IMR-90 (cell line): Measurements from ENCODE around the gene TAPT1. TPM values are rescaled to one million over a fixed set of nuclear protein-coding genes. Genes with fewer than 3 reads are reported as not detected.

Experiments
- ATAC-seq: fragments of 200-7000 bp; cut with Tn5 transposase; 2 replicates; pipeline ENCODE4 v1.9.1; 2020; ENCODE audit warnings: low read depth, mild to moderate bottlenecking, moderate library complexity
- BruUV-seq: library from RNA; stranded (reverse); fragments of 400-500 nt; replicated peaks from 2 replicates; lab custom pipeline; 2021; lab: Mats Ljungman, UMichigan
- CTCF ChIA-PET: fragments of 300-600 bp; formaldehyde crosslinking; extraction: SDS; loops from one replicate; lab custom pipeline; 2021; ENCODE audit warnings: antibody characterized with exemption; lab: Yijun Ruan, JAX
- POLR2A ChIA-PET: fragments of 300-600 bp; sonication (Branson Sonifier 250); formaldehyde crosslinking; loops from one replicate; lab custom pipeline; 2022; ENCODE audit warnings: antibody characterized with exemption; ENCODE audit not compliant: unreplicated experiment; lab: Charles Lee
- DNase-seq: peaks from one replicate; pipeline ENCODE4 v3.0.0; 2013
- H2AFZ ChIP-seq: replicated peaks from 2 replicates; pipeline ENCODE3; 2013; ENCODE audit warnings: low read length, mild to moderate bottlenecking; ENCODE audit not compliant: poor library complexity
- H2AK5ac ChIP-seq: 2 replicates; pipeline ENCODE4 v1.6.1; 2013; ENCODE audit warnings: low read depth, low read length, inconsistent platforms
- H2AK9ac ChIP-seq: replicated peaks from 2 replicates; pipeline ENCODE3; 2013; ENCODE audit warnings: mild to moderate bottlenecking, low read depth, low read length, moderate library complexity; ENCODE audit not compliant: poor library complexity
- H2BK120ac ChIP-seq: 2 replicates; pipeline ENCODE4 v1.6.1; 2013; ENCODE audit warnings: low read depth, low read length, inconsistent platforms
- H2BK15ac ChIP-seq: 3 replicates; pipeline ENCODE4 v1.6.1; 2013; ENCODE audit warnings: low read depth, low read length, inconsistent platforms
- H2BK20ac ChIP-seq: 2 replicates; pipeline ENCODE4 v1.6.1; 2013; ENCODE audit warnings: low read depth, mild to moderate bottlenecking, inconsistent platforms, low read length, moderate library complexity
- H2BK5ac ChIP-seq: 2 replicates; pipeline ENCODE4 v1.6.1; 2013; ENCODE audit warnings: mild to moderate bottlenecking, low read depth, low read length, inconsistent platforms; ENCODE audit not compliant: poor library complexity, severe bottlenecking
- H3K14ac ChIP-seq: replicated peaks from 2 replicates; pipeline ENCODE4 v1.6.1; 2013; ENCODE audit warnings: low read depth, low read length, inconsistent platforms
- H3K18ac ChIP-seq: 2 replicates; pipeline ENCODE4 v1.6.1; 2013; ENCODE audit warnings: low read depth, low read length, control low read depth
- H3K23ac ChIP-seq: 2 replicates; pipeline ENCODE4 v1.6.1; 2013; ENCODE audit warnings: low read depth, low read length, inconsistent platforms
- H3K27ac ChIP-seq: 2 replicates; pipeline ENCODE4 v1.5.1; 2013; ENCODE audit warnings: mild to moderate bottlenecking, control low read depth, low read length; ENCODE audit not compliant: insufficient read depth
- H3K27me3 ChIP-seq: 2 replicates; pipeline ENCODE4 v1.6.1; 2013; ENCODE audit warnings: low read length; ENCODE audit not compliant: control insufficient read depth, insufficient read depth
- H3K36me3 ChIP-seq: 2 replicates; pipeline ENCODE4 v1.6.1; 2013; ENCODE audit warnings: low read length, mixed read lengths; ENCODE audit not compliant: control insufficient read depth, insufficient read depth
- H3K4ac ChIP-seq: 2 replicates; pipeline ENCODE4 v1.6.1; 2013; ENCODE audit warnings: low read depth, low read length, inconsistent platforms
- H3K4me1 ChIP-seq: 2 replicates; pipeline ENCODE4 v1.6.1; 2013; ENCODE audit warnings: low read length, mixed read lengths; ENCODE audit not compliant: control insufficient read depth, insufficient read depth
- H3K4me2 ChIP-seq: 2 replicates; pipeline ENCODE4 v1.6.1; 2013; ENCODE audit warnings: low read depth, mild to moderate bottlenecking, control low read depth, low read length, moderate library complexity
- H3K4me3 ChIP-seq: 2 replicates; pipeline ENCODE4 v1.5.1; 2013; ENCODE audit warnings: low read depth, mild to moderate bottlenecking, control low read depth, low read length, moderate library complexity; ENCODE audit not compliant: insufficient read depth
- H3K56ac ChIP-seq: 2 replicates; pipeline ENCODE4 v1.6.1; 2013; ENCODE audit warnings: low read length, inconsistent platforms; ENCODE audit not compliant: insufficient read depth; ENCODE audit errors: extremely low read depth
- H3K79me1 ChIP-seq, 2 experiments: 2 replicates each; pipeline ENCODE4 v1.6.1; 2013; ENCODE audit warnings: low read length in 2 of 2, inconsistent platforms in 1 of 2, low read depth in 1 of 2
- H3K9ac ChIP-seq: 2 replicates; pipeline ENCODE4 v1.6.1; 2013; ENCODE audit warnings: low read depth, low read length, control low read depth
- H3K9me1 ChIP-seq: 2 replicates; pipeline ENCODE4 v1.6.1; 2013; ENCODE audit warnings: low read length, inconsistent platforms; ENCODE audit not compliant: insufficient read depth
- H3K9me3 ChIP-seq: 2 replicates; pipeline ENCODE4 v1.6.1; 2013; ENCODE audit warnings: low read length; ENCODE audit not compliant: control insufficient read depth, insufficient read depth
- H4K20me1 ChIP-seq: 2 replicates; pipeline ENCODE4 v1.6.1; 2013; ENCODE audit warnings: low read length, inconsistent platforms; ENCODE audit not compliant: insufficient read depth
- H4K5ac ChIP-seq: 2 replicates; pipeline ENCODE4 v1.6.1; 2013; ENCODE audit warnings: mild to moderate bottlenecking, low read depth, low read length, control low read depth
- H4K8ac ChIP-seq, 2 experiments: 2 replicates each; pipeline ENCODE4 v1.6.1; 2013; ENCODE audit warnings: low read depth in 2 of 2, low read length in 2 of 2, control low read depth in 1 of 2, inconsistent platforms in 1 of 2
- H4K91ac ChIP-seq: 2 replicates; pipeline ENCODE4 v1.6.1; 2013; ENCODE audit warnings: low read depth, low read length, inconsistent platforms; ENCODE audit not compliant: insufficient read depth
- BHLHE40 ChIP-seq: fragments of 150-350 bp; IDR thresholded peaks from 2 replicates; pipeline ENCODE4 v1.6.1; 2016; ENCODE audit warnings: mild to moderate bottlenecking, low read depth, low read length
- CHD1 ChIP-seq: IDR thresholded peaks from 2 replicates; pipeline ENCODE4 v1.6.1; 2012; ENCODE audit warnings: low read depth, low read length, improper control_type of control experiment
- FOS ChIP-seq: fragments of 150-350 bp; IDR thresholded peaks from 2 replicates; pipeline ENCODE4 v1.6.1; 2016; ENCODE audit warnings: low read depth, low read length
- MAFK ChIP-seq: IDR thresholded peaks from 2 replicates; pipeline ENCODE4 v1.6.1; 2012; ENCODE audit warnings: low read depth, low read length, improper control_type of control experiment
- MXI1 ChIP-seq: IDR thresholded peaks from 2 replicates; pipeline ENCODE4 v1.6.1; 2012; ENCODE audit warnings: low read depth, mild to moderate bottlenecking, low read length, moderate library complexity, borderline replicate concordance
- NFE2L2 ChIP-seq: fragments of 150-350 bp; IDR thresholded peaks from 2 replicates; pipeline ENCODE4 v1.6.1; 2016; ENCODE audit warnings: low read depth, mild to moderate bottlenecking, low read length
- POLR2A ChIP-seq: IDR thresholded peaks from 2 replicates; pipeline ENCODE4 v1.6.1; 2012; ENCODE audit warnings: mild to moderate bottlenecking, low read depth, low read length
- RAD21 ChIP-seq: IDR thresholded peaks from 2 replicates; pipeline ENCODE4 v1.6.1; 2012; ENCODE audit warnings: low read length, improper control_type of control experiment
- RCOR1 ChIP-seq: IDR thresholded peaks from 2 replicates; pipeline ENCODE4 v1.6.1; 2012; ENCODE audit warnings: mild to moderate bottlenecking, low read length, improper control_type of control experiment; ENCODE audit not compliant: insufficient replicate concordance
- RFX5 ChIP-seq: IDR thresholded peaks from 2 replicates; pipeline ENCODE4 v1.8.0; 2012; ENCODE audit warnings: low read depth, mild to moderate bottlenecking, low read length, moderate library complexity
- SMC3 ChIP-seq: fragments of 150-350 bp; IDR thresholded peaks from 2 replicates; pipeline ENCODE4 v1.6.1; 2016; ENCODE audit warnings: low read depth, mild to moderate bottlenecking, antibody characterized with exemption, low read length, moderate library complexity
- WGBS, 2 experiments: methylation state at CpG; one replicate each; pipeline versions ENCODE4 v1.1.5 to v1.1.7; 2013; ENCODE audit warnings: missing lambda C conversion rate in 2 of 2; ENCODE audit not compliant: insufficient read length in 1 of 2; ENCODE audit errors: extremely low coverage in 2 of 2; 5-methylcytosine and 5-hydroxymethylcytosine counted together
- dilution Hi-C: fragments of 300-500 bp; cut with HindIII; formaldehyde crosslinking; loops from one replicate; pipeline ENCODE4 v1.14.3; 2018; ENCODE audit warnings: low sequenced_read_pairs; ENCODE audit not compliant: unreplicated experiment
- in situ Hi-C: fragments of 300-500 bp; cut with MboI; formaldehyde crosslinking; loops from 3 replicates; pipeline ENCODE4 v1.14.3; 2019; ENCODE audit warnings: low sequenced_read_pairs, inconsistent platforms, mixed read lengths
- intact Hi-C: fragments of 100-400 bp; cut with micrococcal nuclease; formaldehyde crosslinking; loops from 2 replicates; pipeline ENCODE4 v1.10.0; 2022
- polyA plus RNA-seq, 3 experiments: library from polyadenylated mRNA; depleted of rRNA; stranded (reverse); fragments of >200 nt; gene quantifications; 2 replicates each; pipeline ENCODE4 v1.2.3, GENCODE V29; 2012; ENCODE audit warnings: low replicate concordance in 1 of 3
- total RNA-seq: library from RNA; depleted of rRNA; stranded (reverse); fragments of >200 nt; gene quantifications from 2 replicates; pipeline ENCODE4 v1.2.3, GENCODE V29; 2012
- TF ChIP-seq, protein P1 (sequence below): fragments of 150-350 bp; IDR thresholded peaks from 2 replicates; pipeline ENCODE4 v1.6.1; 2016; ENCODE audit warnings: low read depth, mild to moderate bottlenecking, low read length, moderate library complexity, borderline replicate concordance
- TF ChIP-seq, protein P2 (sequence below): fragments of 150-350 bp; IDR thresholded peaks from 2 replicates; pipeline ENCODE4 v1.6.1; 2017; ENCODE audit warnings: mild to moderate bottlenecking, antibody characterized with exemption, low read length, low read depth

The TAPT1 gene
- total and polyA plus RNA-seq, 2 of the 4 experiments (the other 2 are of a cell fraction), result 5.6 to 12.2 TPM

DNA sequence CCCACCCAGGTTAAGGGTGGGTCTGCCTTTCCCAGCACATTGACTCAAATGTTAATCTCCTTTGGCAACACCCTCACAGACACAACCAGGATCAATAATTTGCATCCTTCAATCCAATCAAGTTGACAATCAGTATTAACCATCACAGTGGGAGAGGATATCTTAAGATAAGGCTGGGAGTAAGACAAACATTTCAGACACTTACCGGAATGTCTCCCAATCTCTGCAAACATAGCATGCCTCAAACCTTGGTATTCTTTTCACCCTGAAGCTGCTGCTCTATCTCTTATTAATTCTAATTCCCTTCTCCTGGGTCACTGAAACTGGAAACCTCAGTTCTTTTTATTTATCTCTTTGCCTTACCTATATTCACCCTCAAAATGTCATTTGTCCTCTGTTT is 19.0 kb upstream of the TAPT1 start:
- H2AFZ ChIP-seq, result no peak overlapping the region
- H4K8ac ChIP-seq, result no peak overlapping the region
- no peak overlapping the region for H3K27ac ChIP-seq
- H3K14ac ChIP-seq, result no peak overlapping the region
- no peaks in the 10 kb centered on the region for H3K27me3 ChIP-seq
- no peaks in the 10 kb centered on the region for H3K9me3 ChIP-seq
- H3K23ac ChIP-seq, result no peak overlapping the region
- H3K36me3 ChIP-seq, result no peaks in the 10 kb centered on the region
- no peak overlapping the region for H2BK5ac ChIP-seq
- no peak overlapping the region for H2AK9ac ChIP-seq
- no peak overlapping the region for H4K5ac ChIP-seq
- no peak overlapping the region for H3K56ac ChIP-seq
- no peak overlapping the region for H3K4ac ChIP-seq
- DNase-seq (no peak), ATAC-seq (no peak)
- intact Hi-C loops, result no loop called here
- no peak overlapping the region for H2AK5ac ChIP-seq
- H2BK20ac ChIP-seq, result no peak overlapping the region
- no peak overlapping the region for H3K18ac ChIP-seq
- no TSS peak for BruUV-seq
- no peak overlapping the region for H4K91ac ChIP-seq
- no peak overlapping the region for H2BK120ac ChIP-seq
- no peaks in the 10 kb centered on the region for H3K79me1 ChIP-seq
- H3K9ac ChIP-seq, result no peak overlapping the region
- H3K4me1 ChIP-seq, result no peaks in the 10 kb centered on the region
- no peak overlapping the region for H3K4me3 ChIP-seq
- H3K4me2 ChIP-seq, result no peak overlapping the region
- CTCF ChIA-PET, result no interaction called here
- dilution Hi-C loops, result no loop called here
- in situ Hi-C loops, result no loop called here
- TF ChIP-seq RCOR1, result no peak
- TF ChIP-seq CHD1, result no peak
- TF ChIP-seq NFE2L2, result no peak
- no peak for TF ChIP-seq POLR2A
- TF ChIP-seq MXI1, result no peak
- TF ChIP-seq, protein P1, sequence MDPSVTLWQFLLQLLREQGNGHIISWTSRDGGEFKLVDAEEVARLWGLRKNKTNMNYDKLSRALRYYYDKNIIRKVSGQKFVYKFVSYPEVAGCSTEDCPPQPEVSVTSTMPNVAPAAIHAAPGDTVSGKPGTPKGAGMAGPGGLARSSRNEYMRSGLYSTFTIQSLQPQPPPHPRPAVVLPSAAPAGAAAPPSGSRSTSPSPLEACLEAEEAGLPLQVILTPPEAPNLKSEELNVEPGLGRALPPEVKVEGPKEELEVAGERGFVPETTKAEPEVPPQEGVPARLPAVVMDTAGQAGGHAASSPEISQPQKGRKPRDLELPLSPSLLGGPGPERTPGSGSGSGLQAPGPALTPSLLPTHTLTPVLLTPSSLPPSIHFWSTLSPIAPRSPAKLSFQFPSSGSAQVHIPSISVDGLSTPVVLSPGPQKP, result no peak
- no peak for TF ChIP-seq FOS
- TF ChIP-seq RAD21, result no peak
- TF ChIP-seq, protein P2, sequence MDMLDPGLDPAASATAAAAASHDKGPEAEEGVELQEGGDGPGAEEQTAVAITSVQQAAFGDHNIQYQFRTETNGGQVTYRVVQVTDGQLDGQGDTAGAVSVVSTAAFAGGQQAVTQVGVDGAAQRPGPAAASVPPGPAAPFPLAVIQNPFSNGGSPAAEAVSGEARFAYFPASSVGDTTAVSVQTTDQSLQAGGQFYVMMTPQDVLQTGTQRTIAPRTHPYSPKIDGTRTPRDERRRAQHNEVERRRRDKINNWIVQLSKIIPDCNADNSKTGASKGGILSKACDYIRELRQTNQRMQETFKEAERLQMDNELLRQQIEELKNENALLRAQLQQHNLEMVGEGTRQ, result no peak
- no peak for TF ChIP-seq BHLHE40
- no peak for TF ChIP-seq RFX5
- no peak for TF ChIP-seq SMC3
- no peak for TF ChIP-seq MAFK
- no peak overlapping the region for H2BK15ac ChIP-seq
- no CpG with 5 or more reads among the region's 1 CpG for whole genome bisulfite sequencing, 2 experiments
- POLR2A ChIA-PET, result no interaction called here
- no peaks in the 10 kb centered on the region for H3K9me1 ChIP-seq
- no peaks in the 10 kb centered on the region for H4K20me1 ChIP-seq
